Measurements from ENCODE around the gene RNF123.

- TF ChIP-seq CTCF (IDR thresholded peaks at IDR 0.05; ENCODE audit: low read length) (no peak), EZH2 (IDR thresholded peaks at IDR 0.05; ENCODE audit: borderline replicate concordance, low read length) (no peak)
These were observed 38.0 kb downstream of the RNF123 start for GRCh38 chr3:49727154-49727923.

All from OCI-LY1 (cell line).